GDM1 (cell line): ENCODE measurements around the gene MLST8.
A peak's percentile ranks its signal among the peaks of the same experiment; 100 is the strongest.
"Not testable (repeated sequence)": the region's sequence is repeated elsewhere in the genome, so short reads cannot be mapped to it uniquely, and the experiment has no call there.

Experiments
- DNase-seq: peaks from one replicate; lab custom pipeline; 2025; lab: John Stamatoyannopoulos, UW

The MLST8 gene

GRCh38 chr16:2190659-2191445 lies 14.4 kb upstream of the MLST8 start:
- no peak for DNase-seq

DNA sequence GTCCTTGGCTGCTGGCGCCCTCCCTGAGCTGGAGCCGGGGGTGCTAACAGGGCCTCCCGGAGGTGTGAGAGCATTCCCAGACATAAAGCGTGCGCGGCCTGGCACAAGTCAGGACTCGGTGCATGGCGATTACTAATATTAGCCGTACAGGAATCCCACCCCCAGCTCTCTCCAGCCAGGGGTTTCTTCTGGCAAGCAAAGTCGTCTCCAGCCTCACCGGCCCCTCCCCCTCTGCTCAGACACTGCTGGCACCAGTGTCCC lies 13.9 kb upstream of the MLST8 start:
- DNase-seq, result no peak

- DNase-seq, result no peak
These were observed 11.0 kb upstream of the MLST8 start for GRCh38 chr16:2194166-2194834.

GRCh38 chr16:2194852-2195321 lies 10.4 kb upstream of the MLST8 start:
- DNase-seq, result peak; percentile 5

DNA sequence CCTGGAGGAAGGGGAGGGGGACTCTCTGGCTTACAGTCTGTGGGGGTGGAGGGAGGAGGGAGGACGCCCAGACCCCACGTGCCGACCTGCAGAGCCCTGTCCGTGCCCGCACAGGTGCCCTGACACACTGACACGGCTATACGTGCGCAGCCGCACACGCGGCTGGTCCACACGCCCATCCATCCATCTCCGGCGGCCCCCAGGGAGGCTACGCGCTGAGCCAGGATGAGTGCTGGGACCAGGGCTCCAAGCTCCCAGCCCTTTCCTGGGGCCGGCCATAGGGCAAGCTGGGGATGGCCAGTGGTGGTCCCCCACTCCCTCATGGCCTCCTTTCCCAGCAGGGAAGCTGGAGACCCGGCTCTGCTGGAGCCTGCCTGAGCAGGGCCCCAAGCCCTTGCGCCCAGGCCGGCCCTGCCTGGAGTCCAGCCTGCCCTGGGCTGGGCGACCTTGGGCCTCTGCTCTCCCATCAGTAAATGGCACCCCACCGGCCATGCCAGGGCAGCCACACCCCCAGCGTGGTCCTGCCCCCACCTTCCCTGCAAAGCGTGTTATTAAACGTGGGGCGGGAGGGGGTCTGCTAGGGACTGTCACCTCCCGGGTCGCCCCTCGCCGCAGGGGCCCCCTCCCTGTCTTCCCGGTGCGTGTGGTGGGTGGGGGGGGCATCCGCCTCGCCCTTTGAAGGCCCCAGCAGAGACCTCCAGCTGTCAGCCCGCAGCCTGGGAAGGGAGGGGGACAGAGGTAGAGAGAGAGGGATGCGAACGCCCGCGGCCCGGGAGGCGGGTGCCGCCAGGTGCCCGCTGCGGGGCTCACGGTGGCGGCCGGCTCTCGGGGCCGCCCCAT lies 9.7 kb upstream of the MLST8 start:
- DNase-seq, result no peak

- DNase-seq, result no peak
These were observed 8.9 kb upstream of the MLST8 start, which contains the start of gene CASKIN1 for GRCh38 chr16:2196162-2196980. Gene CASKIN1, minus strand, starts transcription at chr16:2196605. Its CDS starts 173 bp downstream, at chr16:2196432.

DNA sequence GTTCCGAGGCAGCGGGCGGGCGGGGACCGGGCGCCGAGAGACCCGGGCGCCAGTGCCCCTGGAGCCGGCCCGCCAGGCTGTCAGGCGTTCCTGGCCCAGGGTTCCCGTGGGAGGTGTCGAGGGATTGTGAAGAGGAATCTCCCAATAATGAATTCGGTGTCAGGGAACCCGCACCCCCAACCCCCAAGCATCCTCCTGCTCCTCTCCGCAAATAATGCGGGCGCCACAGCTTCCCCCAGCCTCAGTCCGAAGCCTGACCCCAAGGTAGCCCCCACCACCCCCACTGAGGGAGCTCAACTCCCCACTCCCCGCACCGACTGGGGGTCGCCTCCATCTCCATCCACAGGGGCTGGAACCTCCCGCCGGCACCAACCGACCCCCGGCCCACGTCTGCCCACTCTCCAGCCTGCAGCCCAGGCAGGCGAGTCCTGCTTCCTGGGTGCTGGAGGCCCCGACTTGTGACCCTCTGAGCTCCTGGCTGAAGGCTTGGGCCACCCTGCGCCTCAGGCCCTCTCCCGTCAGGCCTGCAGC lies 8.2 kb upstream of the MLST8 start:
- DNase-seq, result no peak

DNA sequence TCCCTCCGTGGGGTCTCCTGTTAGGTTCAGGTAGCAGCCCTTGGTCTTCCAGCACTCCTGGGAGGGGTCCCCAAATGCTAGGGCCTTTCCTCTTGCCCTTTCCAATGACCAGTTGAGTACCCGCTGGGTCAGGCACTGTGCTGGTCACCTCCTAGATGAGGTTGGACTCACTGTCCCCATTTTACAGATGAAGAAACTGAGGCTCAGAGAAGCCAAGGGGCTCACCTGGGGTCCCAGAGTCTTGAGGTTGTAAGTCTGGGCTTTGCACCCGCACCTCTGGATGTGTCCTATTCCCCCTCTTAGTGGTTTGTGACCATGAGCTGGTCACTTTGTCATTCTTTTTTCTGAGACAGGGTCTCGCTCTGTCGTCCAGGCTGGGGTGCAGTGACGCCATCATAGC lies 7.5 kb upstream of the MLST8 start:
- DNase-seq, result no peak

DNA sequence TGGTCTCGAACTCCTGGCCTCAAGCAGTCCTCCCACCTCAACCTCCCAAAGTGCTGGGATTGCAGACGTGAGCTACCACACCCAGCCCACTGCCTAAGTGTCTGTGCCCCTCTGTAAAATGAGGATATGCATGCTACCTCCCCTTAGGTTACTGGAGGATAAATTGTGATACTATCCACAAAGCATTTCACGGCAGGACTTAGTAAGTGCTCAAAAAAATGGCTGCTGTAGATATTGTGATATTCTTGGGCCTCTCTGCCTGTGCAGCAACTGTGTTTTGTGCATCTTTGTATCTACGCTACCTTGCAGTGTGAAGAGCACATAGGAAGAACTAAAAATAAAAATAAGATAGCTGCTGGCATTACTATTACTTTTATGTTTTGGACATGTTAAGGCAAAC lies 7.0 kb upstream of the MLST8 start:
- no peak for DNase-seq

DNA sequence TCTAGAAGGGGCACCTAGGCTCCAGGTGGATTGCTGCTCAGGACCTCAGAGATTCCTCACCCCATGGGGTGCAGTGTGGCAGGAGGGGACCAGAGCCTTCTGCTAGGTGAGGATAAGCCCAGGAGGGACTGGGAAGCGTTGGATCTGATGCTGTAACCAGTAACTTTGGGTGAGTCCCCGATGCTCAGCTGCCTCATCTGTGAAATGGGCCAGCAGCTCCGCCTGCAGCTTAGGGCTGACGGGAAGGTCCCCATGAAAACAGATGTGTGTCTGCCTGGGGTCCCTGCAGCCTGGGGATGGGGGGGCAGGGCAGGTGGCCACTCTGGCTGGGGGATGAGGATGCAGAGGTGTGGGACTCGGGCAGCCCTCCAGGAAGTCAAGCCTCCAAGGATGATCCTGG lies 6.2 kb upstream of the MLST8 start:
- no peak for DNase-seq

GRCh38 chr16:2199621-2200139 lies 5.6 kb upstream of the MLST8 start:
- no peak for DNase-seq

DNA sequence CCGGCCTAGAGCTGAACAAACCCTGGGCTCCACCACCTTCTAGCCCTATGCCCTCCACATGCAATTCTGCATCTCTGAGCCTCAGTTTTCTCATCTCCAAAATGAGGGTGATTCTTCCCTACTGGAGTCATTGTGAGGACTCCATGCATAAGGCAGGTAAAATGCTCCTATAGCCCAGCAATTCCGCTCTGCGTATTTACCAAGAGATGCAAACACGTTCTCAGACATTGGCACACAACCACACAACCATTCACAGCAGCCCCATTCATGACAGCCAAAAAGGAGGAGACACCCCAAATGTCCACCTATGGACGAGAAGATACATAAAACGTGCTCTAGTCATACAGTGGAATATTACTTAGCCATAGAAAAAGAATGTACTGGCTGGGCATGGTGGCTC lies 4.9 kb upstream of the MLST8 start:
- no peak for DNase-seq

- DNase-seq, result not testable (repeated sequence)
These were observed 2.0 kb upstream of the MLST8 start for GRCh38 chr16:2203119-2203688.

DNA sequence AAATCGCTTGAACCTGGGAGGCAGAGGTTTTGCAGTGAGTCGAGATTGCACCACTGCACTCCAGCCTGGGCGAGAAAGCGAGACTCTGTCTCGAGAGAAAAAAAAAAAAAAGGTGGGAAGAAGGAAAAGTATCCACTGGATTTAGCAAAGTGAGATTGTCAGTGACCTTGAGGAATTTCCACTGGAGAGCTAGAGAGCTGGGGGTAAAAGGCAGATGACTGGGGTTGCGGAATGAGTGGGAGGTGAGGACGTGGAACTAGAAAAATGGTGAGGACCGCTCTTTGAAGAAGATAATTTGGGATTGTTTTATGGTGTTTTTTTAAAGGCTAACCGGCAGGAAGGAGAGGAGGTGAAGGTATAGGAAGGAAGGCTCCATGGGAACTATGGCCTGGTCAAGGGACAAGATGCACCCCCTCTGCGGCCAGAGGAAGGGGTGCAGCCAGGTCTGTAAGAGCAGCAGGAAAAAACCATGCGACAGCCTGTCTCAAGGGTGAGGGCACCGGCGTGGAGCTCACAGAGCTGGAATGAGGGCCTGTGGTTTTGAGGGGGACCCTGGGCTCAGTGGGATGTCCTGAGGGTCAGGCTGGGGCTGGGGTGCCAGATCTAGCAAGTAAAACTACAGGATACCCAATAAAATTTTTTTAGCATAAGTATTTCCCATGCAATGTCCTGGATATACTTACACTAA lies 694 bp upstream of the MLST8 start:
- no peak for DNase-seq

- no peak for DNase-seq
These were observed 686 bp downstream of the MLST8 start for GRCh38 chr16:2205967-2206313.

GRCh38 chr16:2206420-2206779 lies 1.1 kb downstream of the MLST8 start:
- no peak for DNase-seq

DNA sequence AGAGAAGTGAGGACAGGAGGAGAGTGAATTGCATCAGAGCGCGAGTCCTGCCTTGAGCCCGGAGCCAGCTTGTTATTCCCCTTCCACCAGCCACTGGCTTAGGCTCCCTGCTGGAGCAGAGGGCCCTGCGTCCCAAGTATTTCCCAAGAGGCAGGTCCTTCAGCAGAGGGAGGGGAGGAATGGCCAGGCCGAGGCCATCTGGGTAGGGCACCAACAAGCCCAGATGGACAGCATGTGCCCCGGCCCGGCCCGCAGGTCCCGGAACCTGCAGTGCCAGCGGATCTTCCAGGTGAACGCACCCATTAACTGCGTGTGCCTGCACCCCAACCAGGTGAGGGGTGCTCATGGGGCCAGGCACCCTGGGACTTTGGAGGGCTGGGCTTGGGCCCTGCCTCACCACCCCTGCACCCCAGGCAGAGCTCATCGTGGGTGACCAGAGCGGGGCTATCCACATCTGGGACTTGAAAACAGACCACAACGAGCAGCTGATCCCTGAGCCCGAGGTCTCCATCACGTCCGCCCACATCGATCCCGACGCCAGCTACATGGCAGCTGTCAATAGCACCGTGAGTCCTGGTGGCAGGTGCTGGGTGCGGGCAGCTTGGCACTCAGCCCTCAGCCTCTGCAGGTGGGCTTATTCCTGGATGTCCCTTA lies 1.7 kb downstream of the MLST8 start:
- DNase-seq, result no peak

GRCh38 chr16:2207872-2208271 lies 2.6 kb downstream of the MLST8 start:
- no peak for DNase-seq

- DNase-seq, result no peak
These were observed 3.1 kb downstream of the MLST8 start for GRCh38 chr16:2208308-2208707.

DNA sequence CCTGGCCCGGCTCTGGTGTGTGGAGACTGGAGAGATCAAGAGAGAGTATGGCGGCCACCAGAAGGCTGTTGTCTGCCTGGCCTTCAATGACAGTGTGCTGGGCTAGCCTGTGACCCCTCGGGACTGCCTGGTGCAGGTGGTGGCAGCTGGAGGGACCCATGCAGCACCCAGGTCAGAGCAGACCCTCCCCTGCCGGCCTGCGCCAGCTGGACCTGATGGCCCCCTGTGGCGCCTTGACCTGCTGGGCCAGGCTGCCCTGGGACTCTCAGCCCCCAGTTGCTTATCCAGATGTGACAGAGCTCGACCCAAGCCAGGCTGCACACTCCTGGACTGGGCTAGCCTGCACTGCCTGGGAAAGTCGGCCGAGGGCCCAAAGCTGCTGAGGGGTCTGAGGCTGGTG lies 3.5 kb downstream of the MLST8 start:
- DNase-seq, result no peak
